ENCODE measurements around the gene MED31. TPM values are rescaled to one million over a fixed set of nuclear protein-coding genes. Genes with fewer than 3 reads are reported as not detected.

MED31 gene
- total and polyA plus RNA-seq, 2 of the 13 experiments (the other 11 are each of a cell fraction or from before 2014, with no cell fraction given): 19.0 to 20.9 TPM

- TF ChIP-seq YEATS2 (CRISPR knock-in tag; IDR thresholded peaks at IDR 0.05; ENCODE audit: borderline replicate concordance) (peak; percentile 43; the same call in 1 of the 2 replicates), ZNF318 (CRISPR knock-in tag; IDR thresholded peaks at IDR 0.05) (0 out of 2 replicates have a peak, but pooled peaks have one; percentile 16), POGZ (CRISPR knock-in tag; IDR thresholded peaks at IDR 0.05) (no peak), ATM (IDR thresholded peaks at IDR 0.05; ENCODE audit: borderline replicate concordance) (no peak), BCLAF1 (IDR thresholded peaks at IDR 0.05) (no peak), PLRG1 (conservative IDR thresholded peaks at IDR 0.05) (no peak), USF2 (IDR thresholded peaks at IDR 0.05; ENCODE audit: low read depth, low read length) (no peak), USF2 (CRISPR knock-in tag; IDR thresholded peaks at IDR 0.05; ENCODE audit: borderline replicate concordance) (no peak), ZNF788 (CRISPR knock-in tag; IDR thresholded peaks at IDR 0.05; ENCODE audit: borderline replicate concordance) (peak; percentile 47; the same call in 1 of the 2 replicates), ZNF83 (CRISPR knock-in tag; IDR thresholded peaks at IDR 0.05; ENCODE audit: borderline replicate concordance) (no peak), SMARCE1 (IDR thresholded peaks at IDR 0.05; ENCODE audit: borderline replicate concordance) (no peak), HNRNPL (IDR thresholded peaks at IDR 0.05; ENCODE audit: low read depth, low read length) (peak; percentile 15; the same call in 1 of the 2 replicates), POGK (CRISPR knock-in tag; conservative IDR thresholded peaks at IDR 0.05) (0 out of 2 replicates have a peak, but pooled peaks have one; percentile 18)
Measured at GRCh38 chr17:6677158-6677831, 25.9 kb upstream of the MED31 start (continued).

Data from HepG2 (cell line).